ENCODE measurements around the gene CHD9NB. TPM values are rescaled to one million over a fixed set of nuclear protein-coding genes. Genes with fewer than 3 reads are reported as not detected.

CHD9NB gene
- total RNA-seq, 3 donors from 2014 or later, result 1.3 to 16.4 (median 3.3) TPM

DNA sequence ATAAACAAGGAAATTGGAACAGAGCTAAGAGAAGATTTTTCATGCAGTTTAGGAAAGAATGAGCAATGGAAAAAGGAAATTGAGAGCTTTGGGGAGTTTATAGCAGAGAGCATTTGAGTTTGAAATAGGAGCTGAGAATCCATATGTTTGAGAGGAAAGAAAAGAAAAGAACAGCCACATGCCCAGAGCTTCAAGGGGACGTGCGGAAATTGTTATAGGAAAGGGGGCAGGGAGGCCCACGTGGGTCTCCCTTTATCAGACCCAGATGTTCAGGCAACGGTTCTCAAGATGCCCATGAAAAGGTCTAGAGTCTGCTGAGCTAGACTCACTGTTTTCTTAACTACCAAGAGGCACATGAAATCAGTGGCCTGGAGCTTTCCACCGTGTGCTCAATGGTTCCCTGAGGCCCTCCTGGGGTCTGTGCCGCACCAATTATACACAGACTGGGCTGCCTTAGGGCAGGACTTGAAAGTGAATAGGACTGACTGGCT is 33.3 kb upstream of the CHD9NB start:
- H3K4me3 ChIP-seq, result no peak overlapping the region
- H3K27me3 ChIP-seq, result no peaks in the 10 kb centered on the region
- TF ChIP-seq POLR2AphosphoS5 (IDR thresholded peaks at IDR 0.05) (no peak), POLR2A (IDR thresholded peaks at IDR 0.05) (no peak)
- TF ChIP-seq, protein P1, sequence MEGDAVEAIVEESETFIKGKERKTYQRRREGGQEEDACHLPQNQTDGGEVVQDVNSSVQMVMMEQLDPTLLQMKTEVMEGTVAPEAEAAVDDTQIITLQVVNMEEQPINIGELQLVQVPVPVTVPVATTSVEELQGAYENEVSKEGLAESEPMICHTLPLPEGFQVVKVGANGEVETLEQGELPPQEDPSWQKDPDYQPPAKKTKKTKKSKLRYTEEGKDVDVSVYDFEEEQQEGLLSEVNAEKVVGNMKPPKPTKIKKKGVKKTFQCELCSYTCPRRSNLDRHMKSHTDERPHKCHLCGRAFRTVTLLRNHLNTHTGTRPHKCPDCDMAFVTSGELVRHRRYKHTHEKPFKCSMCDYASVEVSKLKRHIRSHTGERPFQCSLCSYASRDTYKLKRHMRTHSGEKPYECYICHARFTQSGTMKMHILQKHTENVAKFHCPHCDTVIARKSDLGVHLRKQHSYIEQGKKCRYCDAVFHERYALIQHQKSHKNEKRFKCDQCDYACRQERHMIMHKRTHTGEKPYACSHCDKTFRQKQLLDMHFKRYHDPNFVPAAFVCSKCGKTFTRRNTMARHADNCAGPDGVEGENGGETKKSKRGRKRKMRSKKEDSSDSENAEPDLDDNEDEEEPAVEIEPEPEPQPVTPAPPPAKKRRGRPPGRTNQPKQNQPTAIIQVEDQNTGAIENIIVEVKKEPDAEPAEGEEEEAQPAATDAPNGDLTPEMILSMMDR (IDR thresholded peaks at IDR 0.05), result no peak
- DNase-seq (ENCODE audit: low spot score in 2 of 2), result no peak
- H3K9me3 ChIP-seq, result no peaks in the 10 kb centered on the region
- peak overlapping the region; percentile 92 to 94 for H3K27ac ChIP-seq
- H3K4me1 ChIP-seq, result peaks cover 26 to 41% of the 10 kb centered on the region in 2 donors
- intact Hi-C loops (cut with DNase I; ENCODE audit: low total_unique reads), result no loop called here
- H3K36me3 ChIP-seq, result no peaks in the 10 kb centered on the region

GRCh38 chr16:53085369-53085843 is 32.7 kb upstream of the CHD9NB start:
- intact Hi-C loops (cut with DNase I; ENCODE audit: low total_unique reads), result no loop called here
- H3K27ac ChIP-seq, result peak overlapping the region; percentile 92 to 94
- peaks cover 25 to 44% of the 10 kb centered on the region in 2 donors for H3K4me1 ChIP-seq
- no peaks in the 10 kb centered on the region for H3K9me3 ChIP-seq
- no peaks in the 10 kb centered on the region for H3K36me3 ChIP-seq
- H3K27me3 ChIP-seq, result no peaks in the 10 kb centered on the region
- TF ChIP-seq, protein P1 (IDR thresholded peaks at IDR 0.05), result no peak
- TF ChIP-seq POLR2AphosphoS5 (IDR thresholded peaks at IDR 0.05) (peak in 2 of 3 donors; percentile 10 to 43), POLR2A (IDR thresholded peaks at IDR 0.05) (no peak)
- no peak overlapping the region for H3K4me3 ChIP-seq
- DNase-seq (ENCODE audit: low spot score in 2 of 2), result no peak

GRCh38 chr16:53084746-53085334 is 32.1 kb upstream of the CHD9NB start:
- Histone ChIP-seq H3K36me3 (no peaks in the 10 kb centered on the region), H3K27me3 (no peaks in the 10 kb centered on the region), H3K4me3 (no peak overlapping the region), H3K9me3 (no peaks in the 10 kb centered on the region), H3K27ac (peak overlapping the region; percentile 92 to 94), H3K4me1 (peaks cover 19 to 50% of the 10 kb centered on the region in 2 donors)
- no peak for DNase-seq (ENCODE audit: low spot score in 2 of 2)
- no peak for TF ChIP-seq POLR2A (IDR thresholded peaks at IDR 0.05)
- TF ChIP-seq, protein P1 (IDR thresholded peaks at IDR 0.05), result no peak
- no peak for TF ChIP-seq POLR2AphosphoS5 (IDR thresholded peaks at IDR 0.05)
- intact Hi-C loops (cut with DNase I; ENCODE audit: low total_unique reads), result no loop called here

DNA sequence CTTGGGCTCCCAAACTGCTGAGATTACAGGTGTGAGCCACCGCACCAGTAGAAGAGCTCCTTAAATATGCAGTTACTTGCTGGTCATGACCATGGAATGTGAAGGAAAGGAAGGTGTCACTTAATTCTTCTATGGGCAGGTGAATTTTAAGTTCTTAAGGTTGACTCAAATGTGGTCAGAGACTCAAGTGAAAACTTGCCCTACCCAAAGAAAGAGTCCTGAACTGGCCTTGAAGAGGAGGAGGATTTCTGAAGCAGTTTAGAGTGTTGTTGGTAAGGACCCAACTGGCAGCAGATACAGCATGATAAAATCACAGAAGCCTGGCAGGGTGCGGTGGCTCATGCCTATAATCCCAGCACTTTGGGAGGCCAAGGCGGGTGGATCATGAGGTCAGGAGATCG is 31.4 kb upstream of the CHD9NB start:
- H3K27me3 ChIP-seq, result no peaks in the 10 kb centered on the region
- intact Hi-C loops (cut with DNase I; ENCODE audit: low total_unique reads), result no loop called here
- no peaks in the 10 kb centered on the region for H3K9me3 ChIP-seq
- no peak for DNase-seq (ENCODE audit: low spot score in 2 of 2)
- peaks cover 13 to 56% of the 10 kb centered on the region in 2 donors for H3K4me1 ChIP-seq
- H3K27ac ChIP-seq, result peak overlapping the region; percentile 92 to 94
- H3K4me3 ChIP-seq, result no peak overlapping the region
- TF ChIP-seq POLR2A (IDR thresholded peaks at IDR 0.05), result no peak
- TF ChIP-seq, protein P1 (IDR thresholded peaks at IDR 0.05), result no peak
- no peak for TF ChIP-seq POLR2AphosphoS5 (IDR thresholded peaks at IDR 0.05)
- no peaks in the 10 kb centered on the region for H3K36me3 ChIP-seq

DNA sequence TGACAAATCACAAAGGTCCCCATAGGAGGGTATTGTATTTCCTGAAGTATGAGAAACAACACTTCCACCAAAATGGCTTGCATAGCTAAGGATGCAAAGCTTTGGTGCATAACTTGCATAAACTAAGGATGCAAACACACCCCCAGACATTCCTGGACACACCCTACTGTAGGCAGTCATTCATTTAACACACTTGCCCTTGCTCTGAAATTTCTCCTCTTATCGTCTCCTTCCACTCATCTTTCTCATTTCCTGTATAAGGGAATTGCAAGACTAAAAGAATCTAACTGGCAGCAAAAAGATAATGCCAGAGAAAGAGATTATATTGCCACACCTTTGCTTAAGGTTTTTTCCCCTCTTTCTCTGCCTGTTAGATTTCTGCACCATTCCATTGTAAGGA is 30.4 kb upstream of the CHD9NB start:
- H3K4me1 ChIP-seq, result peaks cover 13 to 56% of the 10 kb centered on the region in 2 donors
- no peak for TF ChIP-seq POLR2AphosphoS5 (IDR thresholded peaks at IDR 0.05)
- no peak for TF ChIP-seq POLR2A (IDR thresholded peaks at IDR 0.05)
- TF ChIP-seq, protein P1 (IDR thresholded peaks at IDR 0.05), result no peak

More for the DNA sequence above, 30.4 kb upstream of the CHD9NB start:
- H3K27me3 ChIP-seq, result no peaks in the 10 kb centered on the region
- intact Hi-C loops (cut with DNase I; ENCODE audit: low total_unique reads), result no loop called here
- H3K27ac ChIP-seq, result peak overlapping the region; percentile 63 to 92
- no peaks in the 10 kb centered on the region for H3K36me3 ChIP-seq
- no peak overlapping the region for H3K4me3 ChIP-seq
- no peaks in the 10 kb centered on the region for H3K9me3 ChIP-seq
- no peak for DNase-seq (ENCODE audit: low spot score in 2 of 2)

All from breast epithelium (tissue), 4 donors.